Mammary epithelial cell (primary cell): Measurements from ENCODE around the gene NUMBL.

Source experiments
- CTCF ChIP-seq, 2 donors: IDR thresholded peaks in 1 of 2; conservative IDR thresholded peaks in 1 of 2; 2 replicates each; pipeline ENCODE4 v1.5.1; 2011 to 2012; ENCODE audit warnings: inconsistent platforms in 2 of 2, low read length in 2 of 2, mild to moderate bottlenecking in 2 of 2, control low read depth in 1 of 2, low read depth in 1 of 2; ENCODE audit not compliant: insufficient read depth in 1 of 2; ENCODE audit errors: extremely low read depth in 1 of 2
- EZH2 ChIP-seq: IDR thresholded peaks from 2 replicates; pipeline ENCODE4 v1.6.1; 2012; ENCODE audit warnings: low read length, inconsistent platforms, borderline replicate concordance

- TF ChIP-seq CTCF (conservative IDR thresholded peaks at IDR 0.05 in 1 of 2, IDR thresholded peaks at IDR 0.05 in 1 of 2; ENCODE audit: extremely low read depth in 1 of 2, insufficient read depth in 1 of 2, low read depth in 1 of 2, low read length in 2 of 2) (no peak), EZH2 (no peak)
Measured at GRCh38 chr19:40672038-40672437, 18.4 kb downstream of the NUMBL start.
